HFFc6 (cell line): ENCODE data around the gene STON2. TPM values are rescaled to one million over a fixed set of nuclear protein-coding genes. Genes with fewer than 3 reads are reported as not detected.

Experiments
- DNase-seq: peaks from one replicate; pipeline ENCODE4 v3.0.0-alpha.2; 2018
- H3K27ac Mint-ChIP-seq: 2 replicates; pipeline ENCODE4 v1.8.0; 2020; ENCODE audit warnings: mild to moderate bottlenecking, mixed read lengths
- H3K27me3 Mint-ChIP-seq: 2 replicates; pipeline ENCODE4 v1.8.0; 2021; ENCODE audit warnings: mild to moderate bottlenecking, moderate library complexity, mixed read lengths; ENCODE audit not compliant: insufficient read depth
- H3K36me3 Mint-ChIP-seq: 2 replicates; pipeline ENCODE4 v1.8.0; 2021; ENCODE audit warnings: low read depth, mixed read lengths
- H3K4me1 Mint-ChIP-seq: 2 replicates; pipeline ENCODE4 v1.8.0; 2020; ENCODE audit warnings: low read depth, mixed read lengths
- H3K4me3 Mint-ChIP-seq: 2 replicates; pipeline ENCODE4 v1.8.0; 2020; ENCODE audit warnings: mild to moderate bottlenecking, moderate library complexity, mixed read lengths
- H3K9me3 Mint-ChIP-seq: 2 replicates; pipeline ENCODE4 v1.8.0; 2020; ENCODE audit warnings: mild to moderate bottlenecking, mixed read lengths
- CTCF ChIP-seq: fragments of 200-600 bp; sonication (generic); IDR thresholded peaks from 2 replicates; pipeline ENCODE4 v1.5.0; 2021; ENCODE audit warnings: antibody characterized with exemption, mild to moderate bottlenecking
- total RNA-seq, 6 experiments: library from RNA; stranded (reverse); fragmentation: NEBNext Ultra II Directional; extraction: Animal tissue kit (Norgen Biotek cat#: 25700); gene quantifications; 2 replicates in 1 of 6; 3 replicates in 5 of 6; pipeline ENCODE4 v1.2.3, GENCODE V29; 2021

STON2 gene
- total RNA-seq, 6 experiments from 2014 or later, result not detected

- H3K36me3 Mint-ChIP-seq, result no peaks in the 10 kb centered on the region
- no peaks in the 10 kb centered on the region; the same call in 1 of the 2 replicates for H3K27me3 Mint-ChIP-seq
- no peak overlapping the region for H3K4me3 Mint-ChIP-seq
- no peak for DNase-seq
- no peak overlapping the region for H3K27ac Mint-ChIP-seq
- TF ChIP-seq CTCF, result no peak
- H3K4me1 Mint-ChIP-seq, result no peaks in the 10 kb centered on the region
- H3K9me3 Mint-ChIP-seq, result no peaks in the 10 kb centered on the region
Observed at GRCh38 chr14:81363746-81364378, 36.3 kb downstream of the STON2 start.

GRCh38 chr14:81353691-81354323 lies 46.3 kb downstream of the STON2 start:
- no peaks in the 10 kb centered on the region; the same call in 1 of the 2 replicates for H3K27me3 Mint-ChIP-seq
- H3K36me3 Mint-ChIP-seq, result no peaks in the 10 kb centered on the region; the same call in 1 of the 2 replicates
- no peak for DNase-seq
- no peak overlapping the region for H3K27ac Mint-ChIP-seq
- H3K4me1 Mint-ChIP-seq, result no peaks in the 10 kb centered on the region
- no peak for TF ChIP-seq CTCF
- H3K4me3 Mint-ChIP-seq, result no peak overlapping the region
- H3K9me3 Mint-ChIP-seq, result peaks cover 16% of the 10 kb centered on the region

DNA sequence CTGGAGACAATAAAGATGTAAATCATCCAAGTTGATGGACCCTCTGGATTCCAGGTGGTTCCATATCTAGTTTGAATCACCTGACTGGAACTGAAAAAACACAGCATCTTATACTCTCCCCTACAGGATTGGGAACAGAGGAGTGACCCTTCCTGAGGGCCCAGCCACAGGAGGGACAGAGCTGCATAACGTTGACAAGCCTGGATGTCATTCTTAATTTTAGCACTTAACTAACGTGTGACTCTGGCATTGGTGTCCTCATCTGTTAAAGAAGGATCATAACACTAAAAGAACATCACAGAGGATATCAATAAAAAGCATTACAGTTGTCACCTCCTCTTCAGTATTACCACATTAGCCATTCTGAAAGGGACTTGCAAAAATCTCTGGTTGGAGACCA lies 47.7 kb downstream of the STON2 start:
- no peaks in the 10 kb centered on the region; the same call in 1 of the 2 replicates for H3K27me3 Mint-ChIP-seq
- DNase-seq, result no peak
- no peak overlapping the region for H3K4me3 Mint-ChIP-seq
- peaks cover 16% of the 10 kb centered on the region for H3K9me3 Mint-ChIP-seq
- H3K36me3 Mint-ChIP-seq, result no peaks in the 10 kb centered on the region; the same call in 1 of the 2 replicates
- TF ChIP-seq CTCF, result no peak
- no peak overlapping the region for H3K27ac Mint-ChIP-seq
- no peaks in the 10 kb centered on the region for H3K4me1 Mint-ChIP-seq

DNA sequence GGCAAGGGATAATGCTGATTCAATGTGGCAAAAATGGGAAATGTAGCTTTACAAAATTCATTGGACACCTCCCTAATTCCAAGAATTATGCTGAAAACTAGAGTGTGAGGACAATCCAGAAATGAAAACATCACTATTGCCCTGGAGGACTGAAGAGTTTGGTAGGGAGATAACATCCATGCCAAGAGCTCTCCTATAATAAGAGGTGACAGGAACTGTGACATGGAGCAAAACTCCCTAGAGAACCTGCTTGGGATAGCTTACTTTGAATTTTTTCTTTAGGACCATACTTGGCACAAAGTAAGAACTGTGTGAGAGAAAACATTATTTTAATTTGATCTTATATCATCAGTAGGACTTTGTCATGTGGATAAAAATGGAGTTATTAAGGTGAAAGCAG lies 48.9 kb downstream of the STON2 start:
- H3K4me1 Mint-ChIP-seq, result no peaks in the 10 kb centered on the region
- no peaks in the 10 kb centered on the region; the same call in 1 of the 2 replicates for H3K27me3 Mint-ChIP-seq
- H3K27ac Mint-ChIP-seq, result no peak overlapping the region
- H3K36me3 Mint-ChIP-seq, result no peaks in the 10 kb centered on the region; the same call in 1 of the 2 replicates
- H3K9me3 Mint-ChIP-seq, result peaks cover 16% of the 10 kb centered on the region
- DNase-seq, result no peak
- no peak overlapping the region for H3K4me3 Mint-ChIP-seq
- no peak for TF ChIP-seq CTCF

GRCh38 chr14:81350344-81351130 lies 49.6 kb downstream of the STON2 start:
- no peak for DNase-seq
- Mint-ChIP-seq H3K27ac (no peak overlapping the region), H3K4me1 (no peaks in the 10 kb centered on the region), H3K36me3 (no peaks in the 10 kb centered on the region; the same call in 1 of the 2 replicates), H3K27me3 (no peaks in the 10 kb centered on the region; the same call in 1 of the 2 replicates), H3K9me3 (peaks cover 20% of the 10 kb centered on the region), H3K4me3 (no peak overlapping the region)
- no peak for TF ChIP-seq CTCF
